Measurements from ENCODE around the gene SLX1A.
"Not testable (repeated sequence)": the region's sequence is repeated elsewhere in the genome, so short reads cannot be mapped to it uniquely, and the experiment has no call there.

The SLX1A gene

GRCh38 chr16:30193615-30194014, at the start of gene SLX1A, which contains the start of gene BOLA2B:
SLX1A (plus strand) TSS chr16:30193875; CDS start chr16:30194085, 210 bp downstream.
BOLA2B (minus strand) TSS chr16:30193666; CDS start chr16:30193595, 71 bp downstream.
- DNase-seq (ENCODE audit: extremely low read depth, low read depth): not testable (repeated sequence)

- no peak for DNase-seq (ENCODE audit: extremely low read depth, low read depth)
- no peak for TF ChIP-seq CTCF (IDR thresholded peaks at IDR 0.05; ENCODE audit: low read depth, low read length)
Observed at GRCh38 chr16:30144017-30144416, 49.7 kb upstream of the SLX1A start.

- no peak for TF ChIP-seq CTCF (IDR thresholded peaks at IDR 0.05; ENCODE audit: low read depth, low read length)
Observed at GRCh38 chr16:30144917-30145316, 48.8 kb upstream of the SLX1A start.

GRCh38 chr16:30145657-30146056, 48.0 kb upstream of the SLX1A start:
- TF ChIP-seq CTCF (IDR thresholded peaks at IDR 0.05; ENCODE audit: low read depth, low read length): no peak
- DNase-seq (ENCODE audit: extremely low read depth, low read depth): no peak

More at GRCh38 chr16:30144917-30145316, 48.8 kb upstream of the SLX1A start:
- no peak for DNase-seq (ENCODE audit: extremely low read depth, low read depth)

- no peak for TF ChIP-seq CTCF (IDR thresholded peaks at IDR 0.05; ENCODE audit: low read depth, low read length)
- no peak for DNase-seq (ENCODE audit: extremely low read depth, low read depth)
Observed at GRCh38 chr16:30147843-30148510, 45.7 kb upstream of the SLX1A start.

GRCh38 chr16:30149250-30149930, 44.3 kb upstream of the SLX1A start:
- TF ChIP-seq CTCF (IDR thresholded peaks at IDR 0.05; ENCODE audit: low read depth, low read length): no peak
- no peak for DNase-seq (ENCODE audit: extremely low read depth, low read depth)

GRCh38 chr16:30151091-30151490, 42.6 kb upstream of the SLX1A start:
- DNase-seq (ENCODE audit: extremely low read depth, low read depth): no peak
- no peak for TF ChIP-seq CTCF (IDR thresholded peaks at IDR 0.05; ENCODE audit: low read depth, low read length)
